ENCODE measurements around the gene CEP85L.

The CEP85L gene

GRCh38 chr6:118677193-118677592 is 25.8 kb upstream of the CEP85L start:
- Histone ChIP-seq H3K9ac (ENCODE audit: low read length) (no peak overlapping the region), H3K27ac (ENCODE audit: low read length) (no peak overlapping the region), H3K9me3 (ENCODE audit: control insufficient read depth, low read depth, low read length) (no peaks in the 10 kb centered on the region), H3K36me3 (ENCODE audit: control insufficient read depth, low read depth, low read length) (no peaks in the 10 kb centered on the region), H3K27me3 (ENCODE audit: control insufficient read depth, insufficient read depth, low read length) (no peaks in the 10 kb centered on the region), H3K4me3 (ENCODE audit: low read length) (no peak overlapping the region), H3K4me1 (ENCODE audit: control insufficient read depth, low read depth, low read length) (no peaks in the 10 kb centered on the region)

GRCh38 chr6:118675225-118675624 is 23.8 kb upstream of the CEP85L start:
- Histone ChIP-seq H3K9ac (ENCODE audit: low read length) (no peak overlapping the region), H3K27ac (ENCODE audit: low read length) (no peak overlapping the region), H3K4me3 (ENCODE audit: low read length) (no peak overlapping the region), H3K4me1 (ENCODE audit: control insufficient read depth, low read depth, low read length) (no peaks in the 10 kb centered on the region), H3K36me3 (ENCODE audit: control insufficient read depth, low read depth, low read length) (no peaks in the 10 kb centered on the region), H3K27me3 (ENCODE audit: control insufficient read depth, insufficient read depth, low read length) (no peaks in the 10 kb centered on the region), H3K9me3 (ENCODE audit: control insufficient read depth, low read depth, low read length) (no peaks in the 10 kb centered on the region)

DNA sequence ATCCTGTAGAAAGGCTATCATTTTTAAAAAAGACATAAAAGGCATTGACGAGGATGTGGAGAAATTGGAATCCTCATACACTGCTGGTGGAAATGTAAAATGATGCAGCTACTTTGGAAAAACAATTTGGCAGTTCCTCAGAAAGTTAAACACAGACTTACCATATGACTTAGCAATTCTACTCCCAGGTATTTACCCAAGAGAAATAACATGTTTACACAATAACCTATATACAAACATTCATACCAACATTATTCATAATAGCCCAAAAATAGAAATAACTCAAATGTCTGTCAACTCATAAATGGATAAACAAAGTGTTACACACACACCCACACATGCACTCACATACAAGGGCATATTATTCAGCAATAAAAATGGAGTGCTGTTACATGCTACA is 23.4 kb upstream of the CEP85L start:
- Histone ChIP-seq H3K9me3 (ENCODE audit: control insufficient read depth, low read depth, low read length) (no peaks in the 10 kb centered on the region), H3K4me1 (ENCODE audit: control insufficient read depth, low read depth, low read length) (no peaks in the 10 kb centered on the region), H3K27ac (ENCODE audit: low read length) (no peak overlapping the region), H3K27me3 (ENCODE audit: control insufficient read depth, insufficient read depth, low read length) (no peaks in the 10 kb centered on the region), H3K9ac (ENCODE audit: low read length) (no peak overlapping the region), H3K4me3 (ENCODE audit: low read length) (no peak overlapping the region), H3K36me3 (ENCODE audit: control insufficient read depth, low read depth, low read length) (no peaks in the 10 kb centered on the region)

GRCh38 chr6:118672678-118673077 is 21.3 kb upstream of the CEP85L start:
- Histone ChIP-seq H3K9me3 (ENCODE audit: control insufficient read depth, low read depth, low read length) (no peaks in the 10 kb centered on the region), H3K27me3 (ENCODE audit: control insufficient read depth, insufficient read depth, low read length) (no peaks in the 10 kb centered on the region), H3K9ac (ENCODE audit: low read length) (no peak overlapping the region), H3K36me3 (ENCODE audit: control insufficient read depth, low read depth, low read length) (no peaks in the 10 kb centered on the region), H3K4me1 (ENCODE audit: control insufficient read depth, low read depth, low read length) (no peaks in the 10 kb centered on the region), H3K27ac (ENCODE audit: low read length) (no peak overlapping the region), H3K4me3 (ENCODE audit: low read length) (no peak overlapping the region)

GRCh38 chr6:118669561-118669960 is 18.2 kb upstream of the CEP85L start:
- Histone ChIP-seq H3K4me1 (ENCODE audit: control insufficient read depth, low read depth, low read length) (no peaks in the 10 kb centered on the region), H3K4me3 (ENCODE audit: low read length) (no peak overlapping the region), H3K36me3 (ENCODE audit: control insufficient read depth, low read depth, low read length) (no peaks in the 10 kb centered on the region), H3K27me3 (ENCODE audit: control insufficient read depth, insufficient read depth, low read length) (no peaks in the 10 kb centered on the region), H3K9ac (ENCODE audit: low read length) (no peak overlapping the region), H3K27ac (ENCODE audit: low read length) (no peak overlapping the region), H3K9me3 (ENCODE audit: control insufficient read depth, low read depth, low read length) (no peaks in the 10 kb centered on the region)

DNA sequence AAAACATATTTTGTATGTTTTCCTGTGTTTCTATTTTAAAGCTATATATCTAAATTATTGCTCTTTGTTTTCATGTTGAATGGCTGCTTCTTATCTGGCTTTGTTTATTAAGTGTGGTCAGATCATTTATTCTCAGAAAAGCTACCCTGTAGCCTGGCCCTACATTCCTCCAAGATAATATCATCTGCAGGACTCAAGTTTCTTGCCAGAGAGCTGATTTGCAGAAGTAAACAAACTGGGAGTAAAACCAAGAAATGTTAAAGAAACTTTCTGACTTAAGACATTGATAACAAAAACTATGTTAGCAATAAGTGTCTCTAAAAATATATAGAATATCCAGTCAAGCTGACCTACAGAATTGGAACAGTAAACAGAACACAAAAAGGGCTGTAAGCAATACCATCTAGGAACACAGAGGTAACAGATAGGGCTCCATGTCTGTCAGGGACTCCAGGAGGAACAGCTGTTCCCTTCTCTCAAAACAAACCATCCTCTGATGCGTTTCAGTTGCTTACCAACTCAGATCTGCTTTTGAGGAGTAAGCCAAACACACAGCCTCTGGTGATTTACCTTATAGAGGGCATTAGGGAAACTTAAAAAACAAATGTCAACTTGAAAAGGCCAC is 17.5 kb upstream of the CEP85L start:
- H3K27ac ChIP-seq (ENCODE audit: low read length): no peak overlapping the region
- H3K36me3 ChIP-seq (ENCODE audit: control insufficient read depth, low read depth, low read length): no peaks in the 10 kb centered on the region
- H3K4me3 ChIP-seq (ENCODE audit: low read length): no peak overlapping the region
- H3K9me3 ChIP-seq (ENCODE audit: control insufficient read depth, low read depth, low read length): no peaks in the 10 kb centered on the region
- H3K9ac ChIP-seq (ENCODE audit: low read length): no peak overlapping the region
- H3K4me1 ChIP-seq (ENCODE audit: control insufficient read depth, low read depth, low read length): no peaks in the 10 kb centered on the region
- no peaks in the 10 kb centered on the region for H3K27me3 ChIP-seq (ENCODE audit: control insufficient read depth, insufficient read depth, low read length)

GRCh38 chr6:118667988-118668387 is 16.6 kb upstream of the CEP85L start:
- H3K9me3 ChIP-seq (ENCODE audit: control insufficient read depth, low read depth, low read length): no peaks in the 10 kb centered on the region
- H3K27ac ChIP-seq (ENCODE audit: low read length): no peak overlapping the region
- H3K36me3 ChIP-seq (ENCODE audit: control insufficient read depth, low read depth, low read length): no peaks in the 10 kb centered on the region
- H3K27me3 ChIP-seq (ENCODE audit: control insufficient read depth, insufficient read depth, low read length): no peaks in the 10 kb centered on the region
- no peak overlapping the region for H3K9ac ChIP-seq (ENCODE audit: low read length)
- no peak overlapping the region for H3K4me3 ChIP-seq (ENCODE audit: low read length)
- H3K4me1 ChIP-seq (ENCODE audit: control insufficient read depth, low read depth, low read length): no peaks in the 10 kb centered on the region

GRCh38 chr6:118665011-118665410 is 13.6 kb upstream of the CEP85L start:
- Histone ChIP-seq H3K9ac (ENCODE audit: low read length) (no peak overlapping the region), H3K36me3 (ENCODE audit: control insufficient read depth, low read depth, low read length) (no peaks in the 10 kb centered on the region), H3K27ac (ENCODE audit: low read length) (no peak overlapping the region), H3K4me1 (ENCODE audit: control insufficient read depth, low read depth, low read length) (no peaks in the 10 kb centered on the region), H3K27me3 (ENCODE audit: control insufficient read depth, insufficient read depth, low read length) (no peaks in the 10 kb centered on the region), H3K9me3 (ENCODE audit: control insufficient read depth, low read depth, low read length) (no peaks in the 10 kb centered on the region), H3K4me3 (ENCODE audit: low read length) (no peak overlapping the region)

GRCh38 chr6:118663993-118664985 is 12.9 kb upstream of the CEP85L start:
- no peak overlapping the region for H3K27ac ChIP-seq (ENCODE audit: low read length)
- H3K36me3 ChIP-seq (ENCODE audit: control insufficient read depth, low read depth, low read length): no peaks in the 10 kb centered on the region
- no peaks in the 10 kb centered on the region for H3K27me3 ChIP-seq (ENCODE audit: control insufficient read depth, insufficient read depth, low read length)
- H3K9me3 ChIP-seq (ENCODE audit: control insufficient read depth, low read depth, low read length): no peaks in the 10 kb centered on the region
- no peak overlapping the region for H3K9ac ChIP-seq (ENCODE audit: low read length)
- H3K4me1 ChIP-seq (ENCODE audit: control insufficient read depth, low read depth, low read length): no peaks in the 10 kb centered on the region
- H3K4me3 ChIP-seq (ENCODE audit: low read length): no peak overlapping the region

- H3K9me3 ChIP-seq (ENCODE audit: control insufficient read depth, low read depth, low read length): no peaks in the 10 kb centered on the region
- no peak overlapping the region for H3K4me3 ChIP-seq (ENCODE audit: low read length)
- H3K4me1 ChIP-seq (ENCODE audit: control insufficient read depth, low read depth, low read length): no peaks in the 10 kb centered on the region
- no peak overlapping the region for H3K9ac ChIP-seq (ENCODE audit: low read length)
- H3K27ac ChIP-seq (ENCODE audit: low read length): no peak overlapping the region
- H3K27me3 ChIP-seq (ENCODE audit: control insufficient read depth, insufficient read depth, low read length): no peaks in the 10 kb centered on the region
- H3K36me3 ChIP-seq (ENCODE audit: control insufficient read depth, low read depth, low read length): no peaks in the 10 kb centered on the region
Measured at GRCh38 chr6:118661831-118662230, 10.4 kb upstream of the CEP85L start.

GRCh38 chr6:118660218-118660569 is 8.8 kb upstream of the CEP85L start:
- H3K9ac ChIP-seq (ENCODE audit: low read length): no peak overlapping the region
- no peaks in the 10 kb centered on the region for H3K4me1 ChIP-seq (ENCODE audit: control insufficient read depth, low read depth, low read length)
- H3K4me3 ChIP-seq (ENCODE audit: low read length): no peak overlapping the region
- no peak overlapping the region for H3K27ac ChIP-seq (ENCODE audit: low read length)
- no peaks in the 10 kb centered on the region for H3K27me3 ChIP-seq (ENCODE audit: control insufficient read depth, insufficient read depth, low read length)
- no peaks in the 10 kb centered on the region for H3K36me3 ChIP-seq (ENCODE audit: control insufficient read depth, low read depth, low read length)
- H3K9me3 ChIP-seq (ENCODE audit: control insufficient read depth, low read depth, low read length): no peaks in the 10 kb centered on the region
